CD4-positive, alpha-beta T cell treated with Interleukin-10 for 1 hour (primary cell): ENCODE results near the gene AIFM1.

Experiments used
- DNase-seq: peaks from one replicate; pipeline ENCODE4 v3.0.0-alpha.2; 2020

The AIFM1 gene

DNA sequence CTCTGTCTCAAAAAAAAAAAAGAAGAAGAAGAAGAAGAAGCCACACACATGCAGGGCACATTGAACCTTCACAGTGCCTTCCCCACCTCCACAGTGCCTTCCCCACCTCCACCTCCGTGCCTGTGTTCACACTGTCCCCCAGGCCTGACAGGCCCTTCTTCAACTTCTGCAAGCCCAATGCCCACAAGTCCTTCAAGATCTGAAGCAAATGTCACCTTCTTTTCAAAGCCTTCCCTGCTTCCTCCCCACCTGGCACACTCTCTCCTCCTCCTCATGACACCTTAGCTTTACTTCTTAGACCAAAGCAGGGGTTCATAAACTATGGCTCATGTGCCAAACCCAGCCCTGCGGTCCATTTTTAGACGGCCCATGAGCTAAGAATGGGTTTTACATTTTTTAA is 75.3 kb downstream of the AIFM1 start:
- no peak for DNase-seq

DNA sequence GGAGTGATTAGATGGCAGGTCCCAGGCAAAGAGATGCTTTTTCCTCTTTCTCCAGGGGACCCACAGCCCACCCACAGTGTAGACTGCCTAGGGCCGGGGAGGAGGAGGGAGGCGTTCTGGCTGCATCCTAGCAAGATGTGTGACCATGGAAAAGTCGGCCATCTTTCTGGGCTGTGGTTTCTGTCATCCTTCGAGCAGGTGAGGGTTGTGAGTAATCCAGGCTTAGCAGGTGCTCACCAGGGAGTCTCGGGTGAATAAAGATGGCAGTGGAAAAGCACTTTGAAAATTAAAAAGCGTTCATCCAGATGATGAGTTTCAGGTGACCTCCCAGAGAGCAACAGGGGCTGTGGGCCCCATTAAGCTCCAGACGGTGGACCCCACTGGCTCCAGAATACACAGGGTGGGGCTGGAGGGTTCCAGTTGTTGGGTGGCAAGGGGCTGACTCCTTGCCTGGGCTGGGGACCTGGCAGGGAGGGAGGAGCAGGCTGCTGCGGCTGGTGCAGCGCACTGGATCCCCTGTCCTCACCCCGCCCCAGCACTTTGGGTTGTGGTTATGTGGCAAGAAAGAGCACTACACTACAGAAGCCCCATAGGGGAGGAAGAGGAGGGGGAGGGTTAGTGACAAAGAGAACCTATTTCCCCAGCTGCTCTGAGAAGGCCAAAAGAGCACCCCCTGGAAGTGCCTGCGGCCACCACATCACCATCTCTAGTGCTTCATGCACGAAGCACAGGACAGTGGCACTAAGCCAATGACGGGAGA is 79.0 kb downstream of the AIFM1 start:
- peak; percentile 75 for DNase-seq

DNA sequence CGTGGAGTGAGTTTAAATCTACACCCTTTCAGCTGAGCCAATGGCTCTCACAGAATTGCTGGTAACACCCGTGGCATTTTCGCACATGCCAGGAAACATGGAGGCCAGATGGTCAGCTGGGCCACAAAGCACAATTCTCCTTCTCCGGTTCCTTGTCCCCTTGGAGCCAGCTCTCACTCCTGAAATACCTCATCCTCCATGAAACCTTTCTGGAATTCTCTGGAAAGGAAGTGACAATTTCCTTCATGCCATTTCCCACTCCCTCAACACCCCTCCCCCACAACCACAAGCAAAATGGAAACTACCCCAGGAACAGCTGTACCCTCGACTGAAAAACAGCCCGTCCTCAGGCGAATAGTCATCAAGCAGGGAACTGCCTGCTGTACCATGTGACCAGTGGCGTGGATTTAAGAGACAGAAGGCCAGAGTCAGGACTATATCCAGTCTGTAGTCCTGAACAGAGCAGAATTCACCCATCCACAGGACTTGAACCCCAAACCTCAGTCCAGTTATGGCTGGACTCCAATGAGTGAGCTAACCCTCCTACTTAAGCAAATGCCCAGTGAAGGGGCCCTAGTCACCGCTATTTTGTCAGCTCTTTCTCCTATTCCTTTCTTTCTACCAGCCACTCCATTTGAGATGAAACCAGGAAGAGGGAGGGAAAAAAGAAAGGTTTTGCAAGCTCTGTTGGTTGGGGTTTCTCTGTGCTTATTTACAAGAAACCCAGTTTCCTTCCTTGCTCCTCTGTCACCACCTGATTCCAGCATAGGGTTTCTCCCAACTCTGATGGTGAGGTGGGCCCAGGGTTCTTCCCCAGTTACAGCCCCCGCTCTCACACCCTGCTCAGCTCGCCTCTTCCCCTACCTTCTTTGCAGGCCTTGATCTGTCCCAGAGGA is 79.8 kb downstream of the AIFM1 start:
- no peak for DNase-seq

DNA sequence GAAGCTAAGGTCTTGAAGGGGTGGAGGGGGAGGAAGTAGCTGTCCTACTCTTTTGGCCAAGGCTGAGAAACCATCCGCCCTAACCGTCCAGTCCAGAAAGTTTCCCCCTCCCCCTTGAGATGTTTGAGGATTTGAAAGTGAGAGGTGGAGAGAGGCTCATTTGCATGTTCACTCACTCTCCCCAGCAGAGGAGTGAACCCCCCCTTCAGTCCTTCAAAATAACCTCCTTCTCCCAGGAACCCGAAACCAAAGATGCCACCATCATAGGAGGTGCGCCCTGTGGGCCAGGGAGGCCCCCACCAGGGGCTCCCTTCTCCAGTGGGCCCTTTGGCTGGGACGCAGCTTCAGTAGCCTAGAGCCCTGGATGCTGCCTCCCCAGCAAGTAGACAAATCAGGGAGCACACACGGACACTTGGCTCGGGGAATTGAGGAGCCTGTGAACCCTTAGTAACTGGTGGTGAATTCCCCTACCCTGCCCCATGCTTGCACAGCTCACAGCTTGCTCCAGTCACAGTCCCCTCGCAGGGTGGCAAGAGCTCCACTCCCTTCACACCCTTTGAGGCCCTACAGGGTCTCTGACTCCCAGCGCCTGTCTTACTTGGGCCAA is 80.9 kb downstream of the AIFM1 start:
- no peak for DNase-seq

DNA sequence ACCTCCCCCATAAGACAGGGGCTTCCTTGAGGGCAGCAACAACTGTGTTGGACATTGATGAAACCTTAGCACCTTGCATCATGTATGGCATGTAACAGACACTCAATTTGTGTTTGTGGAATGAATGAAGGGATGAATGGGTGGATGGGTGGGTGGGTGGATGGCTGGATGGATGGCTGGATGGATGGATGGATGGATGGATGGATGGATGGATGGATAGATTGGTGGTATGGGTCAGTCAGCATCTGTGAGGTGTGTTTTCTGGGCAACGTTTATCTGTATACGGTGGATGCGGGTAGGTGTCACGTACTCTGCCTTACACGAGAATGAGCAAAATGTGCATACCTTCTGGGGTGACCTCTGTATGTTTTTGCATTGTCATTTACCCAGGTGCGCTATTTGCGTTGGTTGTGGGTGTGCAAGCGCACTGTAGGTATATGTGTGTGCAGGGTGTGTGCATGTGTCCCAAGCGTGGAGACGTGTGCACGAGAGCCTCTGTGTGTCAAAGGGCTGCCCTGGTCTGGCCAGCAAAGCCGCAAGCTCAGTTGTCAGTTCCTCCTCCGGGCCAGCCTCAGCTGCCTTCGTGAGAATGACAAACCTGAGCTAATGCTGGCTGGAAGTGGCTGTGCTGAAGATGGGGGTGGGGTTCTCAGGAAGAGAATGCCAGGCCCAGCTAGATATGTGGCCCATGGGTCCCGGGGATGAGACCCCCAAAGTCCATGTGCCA is 81.8 kb downstream of the AIFM1 start:
- no peak for DNase-seq

DNA sequence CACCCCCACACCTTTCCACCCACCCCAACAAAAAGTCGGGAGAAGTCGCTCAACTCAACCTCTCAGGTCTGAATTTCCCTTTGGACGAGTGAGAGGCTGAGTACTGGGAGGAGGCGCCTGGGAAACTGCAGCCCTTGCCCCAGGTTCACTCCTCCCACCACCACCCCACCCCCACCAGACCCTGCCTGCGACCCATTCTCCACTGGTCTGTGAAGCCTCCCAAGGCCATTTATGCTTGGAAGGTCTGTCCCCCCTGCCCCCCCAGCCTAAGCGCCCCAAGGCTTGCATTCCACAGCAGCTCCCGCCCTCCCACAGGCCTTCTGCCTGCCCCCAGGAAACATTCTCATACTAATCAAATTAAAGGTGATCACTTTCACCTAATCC is 82.5 kb downstream of the AIFM1 start:
- no peak for DNase-seq

DNA sequence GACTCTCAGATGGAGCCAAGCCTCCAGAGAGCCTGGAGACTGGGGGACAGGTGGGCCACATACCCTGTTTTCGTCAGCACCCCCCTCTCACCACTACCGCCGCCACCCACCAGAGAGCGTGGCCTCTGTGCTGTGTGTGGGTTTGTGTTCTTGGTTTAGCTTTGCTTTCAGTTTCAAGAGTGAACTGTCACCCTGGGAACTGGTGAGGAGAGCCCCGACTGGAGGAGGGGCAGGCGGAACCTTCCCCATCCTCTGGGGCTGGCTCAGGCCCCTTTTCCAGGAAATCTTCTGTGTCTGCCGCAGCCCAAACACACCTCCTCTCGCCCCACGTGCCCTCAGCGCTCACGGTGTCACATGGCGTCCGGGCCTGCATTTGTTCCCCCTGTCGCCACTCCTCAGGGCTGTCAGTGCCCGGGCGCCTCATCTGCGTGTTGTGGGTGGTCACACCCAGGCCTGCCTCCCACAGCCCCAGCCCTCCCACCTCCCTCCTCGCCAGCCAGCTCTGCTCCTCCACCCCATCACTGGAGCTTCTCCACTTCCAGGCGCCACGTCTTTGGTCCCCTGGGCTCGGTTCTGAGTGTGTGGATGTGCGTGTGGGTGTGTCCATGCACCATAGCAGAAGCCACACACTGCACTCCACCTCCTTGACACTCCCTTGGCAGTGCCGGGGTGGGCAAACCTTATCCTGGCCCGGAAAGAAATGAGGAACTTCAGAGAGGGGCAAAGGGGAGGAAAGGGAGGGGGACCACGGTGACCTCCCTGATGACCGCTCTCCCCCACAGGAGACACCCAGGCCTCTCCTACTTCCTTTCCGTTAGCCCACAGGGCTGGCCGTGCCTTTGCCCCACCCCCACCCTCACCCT is 83.2 kb downstream of the AIFM1 start:
- DNase-seq, result peak; percentile 86

DNA sequence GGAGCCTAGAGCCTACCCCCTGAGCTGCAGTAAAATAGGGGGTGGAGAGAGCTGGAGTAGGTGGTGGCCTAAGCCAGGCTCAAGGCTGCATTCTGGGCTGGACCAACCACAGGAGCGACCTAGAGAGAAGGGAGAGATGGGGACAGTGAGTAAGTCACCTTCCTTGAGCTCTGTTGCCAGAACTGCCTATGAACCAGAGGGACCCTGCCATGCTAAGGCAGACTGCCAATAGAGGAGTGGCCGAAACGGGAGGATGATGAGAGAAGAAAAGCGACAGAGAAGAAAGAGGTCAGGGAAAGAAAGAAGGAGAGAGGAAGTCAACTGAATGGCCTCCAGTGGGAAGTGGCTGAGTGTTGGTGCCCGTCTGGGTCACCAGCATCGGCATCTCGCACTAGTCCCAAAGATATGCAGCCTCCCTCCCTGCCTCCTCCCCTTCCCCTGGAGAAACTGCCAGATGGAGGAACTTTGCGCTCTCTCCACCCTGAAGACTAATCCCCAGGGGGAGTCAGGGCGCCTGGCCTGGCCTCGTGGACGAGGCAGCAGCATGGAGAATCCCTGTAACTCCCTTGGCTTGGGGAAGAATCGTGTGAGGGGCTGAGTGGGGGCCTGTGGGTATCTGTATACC is 84.1 kb downstream of the AIFM1 start:
- no peak for DNase-seq

DNA sequence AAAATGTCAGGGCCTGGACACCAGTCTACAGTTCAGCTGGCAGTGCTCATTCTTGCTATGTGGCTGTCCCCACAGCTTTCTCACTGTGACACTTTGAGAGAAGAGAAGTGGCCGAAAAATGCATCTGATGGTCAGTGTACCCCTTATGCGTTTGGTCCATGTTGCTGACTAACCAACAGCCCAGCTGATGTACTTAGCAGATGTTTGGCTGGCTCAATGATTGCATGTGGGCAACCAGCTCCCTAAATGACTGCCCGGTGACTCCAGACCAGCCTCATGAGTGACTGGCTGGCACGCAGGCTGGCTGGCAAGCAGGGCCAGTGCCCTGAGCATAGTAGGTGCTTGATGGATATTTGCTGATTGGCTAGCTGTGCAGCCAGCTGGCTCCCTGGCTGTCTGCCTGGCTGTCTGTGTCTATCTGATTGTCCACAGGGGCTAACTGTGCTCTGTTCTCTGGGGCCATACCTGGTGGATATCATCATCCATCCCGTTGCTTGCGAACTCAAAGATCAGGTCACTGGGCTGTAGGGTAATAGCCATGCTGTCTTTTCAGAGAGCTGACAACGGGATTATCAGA is 84.8 kb downstream of the AIFM1 start:
- no peak for DNase-seq

DNA sequence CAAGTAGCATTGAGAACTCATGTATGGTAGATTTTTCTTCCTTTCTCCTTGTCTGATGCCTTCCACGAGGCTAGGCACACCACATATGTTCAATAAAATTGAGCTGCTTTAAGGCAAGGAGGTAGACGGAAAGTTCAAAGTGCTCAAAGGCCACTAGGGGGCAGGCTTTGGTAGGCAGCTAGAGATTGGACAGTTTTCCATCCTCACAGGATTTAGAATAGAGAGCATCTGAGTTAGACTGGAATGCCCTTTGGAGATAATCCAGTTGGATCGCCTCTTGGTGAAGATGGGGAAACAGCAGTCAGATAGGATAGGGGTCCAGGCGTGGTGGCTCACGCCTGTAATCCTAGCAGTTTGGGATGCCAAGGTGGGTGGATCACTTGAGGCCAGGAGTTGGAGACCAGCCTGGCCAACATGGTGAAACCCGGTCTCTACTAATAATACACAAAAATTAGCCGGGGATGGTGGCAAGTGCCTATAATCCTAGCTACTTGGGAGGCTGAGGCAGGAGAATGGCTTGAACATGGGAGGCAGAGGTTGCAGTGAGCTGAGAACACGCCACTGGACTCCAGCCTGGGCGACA is 85.7 kb downstream of the AIFM1 start:
- DNase-seq, result peak; percentile 68
